ENCODE measurements around the gene OLIG3.

The OLIG3 gene

DNA sequence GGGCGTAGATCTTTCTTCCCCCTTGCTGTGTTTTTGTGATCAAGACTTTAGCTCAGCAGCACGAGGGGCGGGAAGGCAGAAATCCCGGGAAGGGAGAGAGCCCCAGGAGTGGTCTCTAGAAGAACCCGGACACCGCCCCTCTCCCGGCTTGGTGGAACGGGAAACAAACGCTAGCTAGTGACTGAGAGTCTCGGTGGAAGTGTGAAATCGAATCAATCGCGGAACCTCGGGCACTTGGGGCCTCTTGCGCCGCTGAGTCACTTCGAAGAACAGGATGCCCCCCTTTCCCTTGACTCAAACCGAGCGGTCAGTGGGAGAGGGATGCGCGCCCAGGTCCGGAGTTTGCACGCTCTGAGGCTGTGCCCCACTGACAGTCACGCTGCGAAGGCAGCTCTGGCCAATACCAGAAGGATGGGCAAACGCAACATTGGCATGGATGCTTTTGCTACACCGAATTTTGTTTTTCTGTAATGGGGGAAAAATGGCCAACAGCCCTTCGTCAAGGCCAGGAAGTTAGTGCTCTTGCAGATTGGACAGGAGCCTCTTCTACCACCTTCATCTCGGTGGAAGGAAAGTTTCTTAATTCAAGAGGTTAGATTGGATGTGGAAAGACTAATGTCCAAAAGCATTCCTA, 1.6 kb upstream of the OLIG3 start:
- DNase-seq = no peak

DNA sequence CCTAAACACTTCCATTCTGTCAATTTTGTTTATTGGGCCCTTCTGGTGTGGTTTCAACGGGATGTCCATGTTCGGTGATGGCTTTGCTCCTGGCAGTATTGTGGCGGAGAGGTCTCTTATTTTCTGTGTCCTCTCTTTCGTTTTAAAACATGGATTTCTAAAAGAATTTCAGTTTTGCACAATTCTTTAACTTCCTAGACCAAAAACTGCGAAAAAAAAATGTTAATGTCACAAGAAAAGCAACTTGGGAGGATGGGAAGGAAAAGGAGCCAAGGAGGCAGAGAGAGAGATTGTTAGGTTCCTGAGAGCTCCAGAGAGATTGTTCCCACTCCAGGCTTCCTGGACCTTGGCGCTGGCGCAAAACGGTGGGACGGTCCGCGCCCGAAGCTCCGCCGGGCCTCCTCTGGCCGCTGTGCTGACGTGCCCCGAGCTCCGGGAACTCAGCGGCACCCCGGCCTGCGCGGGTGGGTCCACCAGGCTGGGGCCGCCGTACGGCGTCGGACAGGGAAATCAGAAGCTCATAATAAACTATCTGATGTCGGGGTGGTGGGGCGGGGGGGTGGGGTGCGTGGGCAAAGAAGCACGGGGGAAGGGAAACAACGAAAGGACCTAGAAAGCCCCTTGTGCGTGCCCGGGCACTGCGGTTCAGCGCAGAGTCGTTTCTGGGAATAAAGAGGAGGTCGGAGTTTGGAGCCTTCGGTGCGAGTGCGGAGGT, 951 bp upstream of the OLIG3 start:
- no peak for DNase-seq

DNA sequence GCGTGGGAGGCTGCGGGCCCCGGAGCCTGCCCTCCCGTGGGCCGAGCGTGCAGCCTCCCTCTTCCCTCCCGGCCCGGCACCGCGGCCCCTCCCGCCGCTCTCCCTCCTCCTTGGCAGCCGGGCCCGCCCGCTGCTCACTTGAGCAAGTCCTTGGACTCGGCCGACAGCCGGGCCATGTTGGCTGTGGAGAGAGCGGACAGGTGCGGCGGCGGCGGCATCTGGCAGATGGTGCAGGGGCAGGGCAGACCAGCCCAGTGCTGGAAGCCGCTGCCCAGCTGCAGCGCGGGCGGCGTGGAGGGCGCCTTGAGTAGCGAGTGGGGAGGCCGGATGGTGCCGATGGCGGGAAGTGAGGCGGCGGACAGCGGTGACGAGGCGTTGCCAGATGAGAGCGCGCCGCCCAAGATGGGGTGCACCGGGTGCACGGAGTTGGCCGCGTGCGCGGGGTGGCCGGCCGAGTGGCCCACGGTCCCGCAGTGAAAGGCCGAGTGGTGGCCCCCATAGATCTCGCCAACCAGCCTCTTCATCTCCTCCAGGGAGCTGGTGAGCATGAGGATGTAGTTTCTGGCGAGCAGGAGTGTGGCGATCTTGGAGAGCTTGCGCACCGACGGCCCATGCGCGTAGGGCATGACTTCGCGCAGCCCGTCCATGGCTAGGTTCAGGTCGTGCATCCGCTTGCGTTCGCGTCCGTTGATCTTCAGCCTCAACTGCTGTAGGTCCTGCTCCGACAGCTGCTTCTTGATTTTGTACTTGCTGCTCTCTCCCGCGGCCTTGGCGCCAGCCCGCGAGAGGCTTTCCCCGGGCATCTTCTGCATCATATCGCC, 766 bp downstream of the OLIG3 start:
- DNase-seq = no peak

DNA sequence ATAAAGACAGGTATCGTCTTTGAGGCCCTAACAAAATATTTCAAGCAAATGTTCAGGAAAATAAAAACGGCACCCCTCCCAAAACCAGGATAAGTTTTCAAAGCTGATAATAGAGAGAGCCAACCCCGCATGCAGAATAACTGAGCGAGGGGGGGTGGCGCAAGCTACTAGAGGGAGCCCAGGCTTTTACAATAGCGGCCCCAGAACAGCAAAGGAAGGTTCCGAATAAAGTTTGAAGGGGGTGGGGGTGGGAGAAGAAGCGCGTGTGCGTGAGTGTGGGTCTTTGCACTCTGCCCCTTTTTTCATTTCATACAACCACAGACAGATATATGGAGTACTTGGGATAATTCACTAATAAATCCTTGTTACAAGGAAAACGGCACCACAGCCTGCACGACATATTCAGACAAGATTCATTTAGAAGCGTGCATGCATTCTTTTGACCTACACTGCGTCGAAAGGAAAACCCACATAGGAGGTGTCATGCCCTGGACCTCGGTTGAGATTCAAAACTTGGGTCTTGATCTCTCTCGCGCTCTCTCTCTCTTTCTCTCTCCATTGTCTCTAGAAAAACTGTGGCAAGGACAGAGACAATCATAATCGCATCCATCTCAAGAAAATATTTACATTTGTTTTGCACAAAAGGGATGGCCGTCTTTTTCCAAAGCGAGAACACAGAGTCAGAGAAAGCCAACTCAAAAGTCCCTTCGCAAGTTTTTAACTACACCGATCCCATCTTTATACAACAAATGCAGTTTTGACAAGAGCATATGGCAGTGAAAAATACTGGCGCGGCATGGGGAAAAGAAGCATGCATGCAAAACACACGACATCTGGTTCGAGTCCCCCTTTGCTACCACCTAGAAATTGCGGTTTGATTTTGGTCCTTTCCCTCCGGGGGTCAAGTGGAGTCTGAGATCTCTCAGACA, 1.6 kb downstream of the OLIG3 start:
- DNase-seq = no peak

DNA sequence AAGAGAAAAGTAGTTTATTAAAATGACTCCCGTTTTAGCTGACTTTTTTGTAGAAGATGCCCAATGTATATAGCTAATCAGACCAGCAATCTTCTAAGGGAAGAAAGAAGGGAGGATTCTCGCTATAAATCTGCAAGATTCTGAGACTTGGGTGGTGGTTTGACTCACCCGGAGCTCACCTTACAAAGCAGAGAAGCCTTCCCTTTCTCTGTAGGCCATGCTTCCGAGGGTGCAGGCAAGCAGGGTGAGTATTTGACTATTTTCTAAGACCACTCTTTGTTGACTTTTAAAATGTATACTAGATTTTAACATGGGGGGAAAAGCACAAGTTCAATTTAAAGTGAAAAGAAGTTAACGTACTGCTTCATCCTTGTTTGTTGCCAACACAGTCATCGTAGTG, 2.7 kb downstream of the OLIG3 start:
- no peak for DNase-seq

DNA sequence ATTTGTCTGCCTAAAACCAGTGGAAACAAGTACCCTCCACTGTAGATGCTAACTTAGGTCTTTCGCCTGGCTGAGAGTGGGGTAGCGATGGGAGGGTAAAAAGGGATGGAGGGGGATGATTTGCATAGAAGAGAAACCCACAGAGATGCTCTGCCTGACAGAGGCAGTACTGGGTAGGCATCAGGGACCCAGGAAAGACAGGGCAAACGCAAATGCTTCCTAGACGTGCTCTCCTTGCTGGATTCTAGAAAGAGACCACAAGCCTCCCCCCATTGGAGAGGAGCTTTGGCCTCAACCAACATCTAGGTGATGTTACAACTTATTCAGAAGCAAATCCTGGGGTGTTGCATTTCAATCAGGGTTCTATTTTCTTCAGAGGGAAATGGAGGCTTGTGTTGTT, 3.2 kb downstream of the OLIG3 start:
- DNase-seq = no peak

DNA sequence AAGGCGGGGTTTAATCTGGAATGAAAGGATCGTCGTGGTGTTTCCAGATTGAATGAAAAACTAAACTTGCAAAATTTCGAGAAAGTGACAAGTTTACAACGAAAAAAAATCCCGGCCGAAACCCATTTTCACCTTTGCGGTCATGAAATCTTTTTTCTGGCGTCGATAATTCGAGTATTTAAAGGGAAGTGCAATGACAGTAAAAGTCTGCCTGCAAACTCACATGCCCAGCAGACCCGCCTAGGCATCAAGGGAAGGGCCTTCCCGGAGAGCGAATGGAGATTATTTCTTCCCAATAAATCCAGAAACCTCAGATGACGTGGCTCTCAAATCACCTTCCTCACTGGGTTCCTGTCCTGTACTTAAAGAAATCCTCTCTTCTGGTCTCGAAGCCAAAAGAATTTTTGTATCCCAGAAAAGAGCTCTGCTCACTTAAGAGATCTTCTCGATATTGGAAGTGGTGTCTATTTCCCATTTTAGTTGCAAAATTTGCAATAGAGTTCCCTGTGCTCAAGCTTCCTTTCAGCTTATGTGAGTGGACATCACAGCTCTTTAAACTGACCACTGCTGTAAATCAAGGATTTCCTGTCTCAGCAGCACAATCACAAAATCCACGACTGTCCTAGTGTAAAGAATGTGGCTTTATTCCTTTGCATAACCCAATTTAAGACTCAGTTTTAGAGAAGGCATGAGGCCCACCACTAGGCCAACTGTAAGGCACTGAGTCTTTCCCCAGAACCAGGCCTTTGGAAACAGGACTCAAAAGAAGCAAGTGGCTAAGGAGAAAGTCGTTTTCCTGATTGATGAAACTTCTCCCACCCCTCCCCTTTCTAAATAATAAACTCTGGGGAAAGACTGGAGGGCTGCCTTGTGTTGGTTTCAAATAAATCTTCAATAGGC, 3.9 kb downstream of the OLIG3 start:
- no peak for DNase-seq

DNA sequence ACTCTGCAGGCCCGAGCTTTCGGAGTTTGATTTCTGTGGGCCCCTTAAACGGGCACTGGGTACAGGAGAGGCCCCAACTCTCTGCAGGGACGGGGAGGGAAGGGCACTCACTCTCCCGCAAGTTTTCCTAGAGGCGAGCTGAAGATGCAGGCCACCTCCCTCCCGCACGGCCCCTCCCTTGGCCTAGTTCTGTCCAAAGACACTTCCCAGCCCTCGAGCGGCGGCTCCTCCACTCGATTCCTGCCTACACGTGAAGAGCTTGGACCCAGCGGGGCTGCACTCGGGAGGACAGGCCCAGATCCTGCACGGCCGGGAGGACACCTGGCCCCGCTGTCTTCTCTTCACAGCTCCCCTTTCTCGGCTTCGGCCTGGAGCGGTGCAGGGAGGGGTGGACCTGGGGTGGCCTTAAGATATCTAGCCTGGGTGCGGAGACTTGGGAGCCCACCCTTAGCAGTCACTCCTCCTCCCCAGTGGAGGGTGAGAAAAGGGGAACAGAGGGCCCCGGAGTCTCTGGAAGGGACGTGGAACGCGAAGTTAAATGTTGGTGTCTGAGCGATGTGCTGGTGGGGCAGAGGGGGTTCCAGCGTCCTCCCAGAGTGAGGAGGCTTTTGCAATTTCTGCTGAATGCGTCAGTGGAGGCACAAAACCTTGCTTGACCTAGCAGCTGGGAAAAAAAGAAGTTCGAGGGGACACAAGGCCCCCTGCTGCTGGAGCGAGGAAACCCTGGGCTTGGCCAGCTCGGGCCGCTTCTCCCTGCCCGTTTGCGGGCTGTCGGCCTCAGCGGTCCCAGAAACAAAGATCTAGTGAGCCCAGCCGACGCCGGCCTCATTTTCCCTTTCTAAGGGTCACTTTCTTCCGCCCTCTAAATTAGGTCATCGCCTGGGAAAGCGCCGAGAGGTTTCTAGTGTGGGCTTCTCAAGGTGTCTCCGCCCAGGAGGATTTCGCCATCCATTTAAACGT, 4.9 kb downstream of the OLIG3 start:
- no peak for DNase-seq

DNA sequence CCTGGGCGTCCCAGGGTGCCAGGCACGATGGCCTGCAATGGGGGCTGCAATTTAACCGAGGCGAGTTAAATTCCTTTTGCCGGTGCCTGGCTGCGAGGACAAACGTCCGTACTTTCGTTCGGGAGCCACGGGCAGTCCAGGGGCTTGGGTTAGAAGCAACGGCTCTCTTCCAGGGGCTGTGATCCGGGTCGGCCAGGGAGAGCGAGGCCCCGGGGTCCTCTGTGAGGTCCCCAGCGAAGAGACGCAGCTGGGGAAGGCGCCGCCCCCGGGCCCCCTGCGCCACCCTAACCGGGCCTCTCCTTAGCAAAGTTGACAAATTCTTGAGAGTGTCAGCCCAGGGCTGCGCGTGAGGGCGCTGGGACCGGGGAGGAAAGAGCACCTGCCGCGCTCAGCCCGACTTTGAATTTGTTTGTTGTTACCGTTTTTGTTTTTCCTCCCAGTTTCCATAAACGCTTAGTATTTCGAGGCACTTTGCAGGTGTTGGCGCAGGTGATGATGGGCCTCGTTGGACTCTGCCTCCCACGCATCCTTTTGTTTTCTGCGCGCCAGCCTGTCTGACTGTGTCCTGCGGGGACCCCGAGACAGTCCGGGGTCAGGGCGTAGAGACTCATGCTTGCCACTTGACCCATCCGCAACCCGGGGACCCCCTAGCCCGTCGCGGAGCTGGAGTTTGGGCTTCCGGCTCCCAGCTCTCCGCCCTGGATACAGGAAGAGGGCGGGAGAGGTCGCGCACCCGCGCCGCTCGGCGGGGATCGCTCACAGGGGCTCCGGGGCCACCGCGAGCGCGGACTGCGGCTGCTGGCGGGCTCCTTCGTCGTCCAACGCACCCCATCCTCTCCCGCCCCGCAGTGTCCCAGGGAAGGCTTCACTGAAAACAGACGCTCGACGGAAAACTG, 5.8 kb downstream of the OLIG3 start:
- DNase-seq = no peak

DNA sequence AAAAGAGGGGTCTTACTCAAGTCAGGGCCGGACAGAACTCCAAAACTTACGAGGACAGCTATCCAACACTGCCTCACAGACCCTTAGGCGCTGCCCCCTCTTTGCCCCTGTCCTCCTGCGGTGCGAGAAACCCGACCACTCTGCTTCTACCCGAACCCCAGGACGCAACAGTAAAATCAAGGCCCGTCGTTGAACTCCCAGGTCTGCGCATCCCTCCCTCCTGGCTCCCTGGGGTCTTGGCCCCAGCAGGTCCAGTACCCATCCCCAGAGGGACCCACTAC, 6.4 kb downstream of the OLIG3 start:
- no peak for DNase-seq

DNA sequence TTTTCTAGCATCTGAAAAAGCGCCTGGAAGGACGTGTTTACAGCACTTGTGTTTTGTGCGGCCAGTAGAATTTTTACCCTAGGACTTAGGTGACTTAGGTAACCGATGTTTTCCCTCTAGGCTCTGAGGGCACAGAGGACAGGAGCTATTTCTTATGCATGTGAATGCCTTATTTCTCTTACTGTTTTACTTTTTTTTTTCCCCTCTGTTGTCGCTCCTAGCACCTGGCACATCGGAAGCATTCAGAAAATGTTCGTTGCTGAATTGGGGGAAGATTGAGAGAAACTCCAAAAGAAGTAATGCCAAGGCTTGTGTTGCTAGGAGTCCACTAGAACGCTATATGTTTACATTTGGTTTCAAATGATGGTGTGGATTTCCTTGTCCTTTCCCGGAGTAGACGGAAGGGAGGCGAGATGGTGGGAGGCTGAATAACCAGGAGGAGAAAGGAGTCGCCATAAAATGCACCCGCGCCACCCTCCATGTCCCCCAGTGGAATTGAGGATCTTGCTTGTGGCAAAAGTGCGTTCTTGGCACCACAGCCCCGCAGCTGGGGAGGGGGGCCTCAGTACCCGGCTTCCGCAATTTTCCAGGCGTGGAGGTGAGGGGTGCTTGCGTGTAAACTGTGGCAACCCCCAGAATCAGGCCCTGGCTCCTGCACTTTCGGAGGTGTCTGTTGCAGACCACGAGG, 6.9 kb downstream of the OLIG3 start:
- no peak for DNase-seq

DNA sequence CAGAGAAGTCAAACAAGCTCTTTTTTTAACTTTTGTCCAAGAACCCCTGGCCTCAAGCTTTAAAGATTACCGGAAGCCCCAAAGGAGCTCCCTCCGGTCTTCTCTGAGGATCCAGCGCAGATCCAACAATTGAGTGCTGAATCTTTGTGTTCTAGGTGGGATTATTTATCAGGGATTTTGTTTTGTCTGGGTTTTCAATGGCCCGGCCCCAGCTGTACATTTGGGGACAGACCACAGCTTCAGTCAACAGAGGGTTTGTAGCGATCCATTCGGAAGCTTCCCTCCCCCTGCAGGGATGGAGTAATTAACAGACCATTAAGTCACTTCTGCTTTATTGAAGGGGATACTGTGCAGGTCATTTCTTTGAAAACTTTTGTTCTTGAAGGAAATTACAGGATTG, 7.8 kb downstream of the OLIG3 start:
- no peak for DNase-seq

DNA sequence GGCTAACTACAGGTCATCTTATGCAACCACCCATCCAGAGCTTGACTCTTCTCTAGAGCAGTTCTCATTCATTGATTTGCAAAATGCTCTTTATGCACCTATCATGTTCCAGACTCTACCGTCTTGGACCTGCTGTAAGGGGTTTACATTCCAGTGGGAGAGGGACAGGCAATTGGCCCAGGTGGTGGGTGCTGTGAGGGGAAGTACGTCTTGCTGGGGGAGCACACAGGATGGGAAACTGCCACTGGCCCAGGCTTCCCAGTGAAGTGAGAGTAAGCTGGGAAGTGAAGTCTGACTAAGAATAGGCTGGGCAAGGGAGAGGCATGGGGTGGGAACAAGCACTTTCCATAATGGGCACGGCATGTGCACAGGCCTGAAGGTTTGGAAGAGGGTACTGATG, 13.8 kb downstream of the OLIG3 start:
- no peak for DNase-seq

DNA sequence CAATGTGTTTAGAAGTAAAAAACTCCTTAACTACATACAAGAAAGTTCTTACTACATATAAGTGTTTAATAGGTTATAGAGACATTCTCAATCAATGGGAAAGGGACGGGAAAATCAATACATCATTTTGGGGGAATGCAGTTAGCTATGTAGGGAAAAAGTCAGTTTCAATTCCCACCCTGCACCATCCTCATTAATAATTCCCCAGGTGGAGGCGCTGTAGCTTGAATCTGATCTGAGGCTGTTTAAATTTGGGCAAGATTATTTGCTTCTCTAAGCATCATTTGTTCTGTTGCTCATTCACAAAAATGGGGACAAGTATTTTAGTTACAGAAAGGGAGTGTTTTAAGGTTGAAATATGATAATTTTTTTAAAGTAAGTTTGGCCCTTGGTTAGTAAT, 19.1 kb downstream of the OLIG3 start:
- no peak for DNase-seq

DNA sequence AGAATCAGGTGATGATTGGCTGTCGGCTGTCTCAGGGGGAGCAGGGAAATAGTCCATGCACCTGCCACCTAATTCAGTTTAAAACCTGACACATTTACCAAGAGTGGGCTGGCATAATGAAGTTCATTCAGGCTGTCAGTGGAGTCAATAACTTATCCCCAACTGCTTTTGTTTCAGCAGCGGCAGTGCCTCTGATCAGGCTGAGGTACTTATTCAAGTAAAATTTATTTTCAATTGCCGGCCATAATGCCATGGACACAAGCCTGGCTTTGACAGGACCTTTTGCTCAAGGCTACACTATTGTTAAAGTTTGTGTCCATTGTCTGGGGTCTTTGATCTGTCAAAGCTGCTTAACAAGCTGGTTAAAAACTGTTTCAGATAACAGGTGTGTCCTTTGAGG, 20.6 kb downstream of the OLIG3 start:
- DNase-seq = no peak

DNA sequence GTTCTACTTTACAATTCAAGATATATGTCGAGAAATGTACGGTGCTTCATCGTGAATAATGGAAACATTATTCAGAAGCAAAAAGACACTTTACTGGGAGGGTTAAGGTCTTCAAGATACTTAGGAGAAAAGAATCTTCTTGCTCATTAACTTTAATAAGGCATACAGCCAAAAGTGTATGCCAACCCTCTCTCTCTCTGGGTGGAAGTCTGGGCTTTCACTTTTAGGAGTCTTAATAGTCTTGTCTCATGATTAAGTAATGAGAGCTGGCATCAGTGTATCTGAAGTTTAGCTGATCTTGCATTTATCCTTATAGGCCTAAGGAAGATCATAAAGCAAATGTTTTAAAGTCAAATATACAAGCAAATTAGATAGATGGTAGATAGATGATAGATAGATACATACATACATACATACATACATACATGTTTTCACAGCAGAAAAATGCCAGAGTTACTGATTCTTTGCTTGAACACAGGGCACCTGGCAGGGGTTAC, 21.5 kb downstream of the OLIG3 start:
- DNase-seq = no peak

DNA sequence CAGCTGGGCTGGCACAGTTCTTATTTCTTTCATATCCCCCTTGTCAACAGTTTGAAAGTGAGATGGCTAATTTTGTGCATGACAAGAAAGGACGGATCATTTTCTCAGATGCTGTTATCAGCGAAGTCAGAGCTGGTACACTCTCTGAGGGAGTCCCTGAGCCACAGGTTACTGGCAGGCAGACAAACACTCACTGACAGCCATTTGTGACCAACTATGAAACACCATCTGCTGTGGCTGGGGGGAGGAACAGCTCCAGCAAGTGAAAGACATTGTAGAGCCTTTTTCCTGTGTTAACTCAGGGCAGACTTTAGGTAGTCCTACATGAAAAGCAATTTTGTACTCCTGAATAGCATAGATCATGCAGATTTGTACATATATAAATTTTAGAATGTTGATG, 22.2 kb downstream of the OLIG3 start:
- no peak for DNase-seq

DNA sequence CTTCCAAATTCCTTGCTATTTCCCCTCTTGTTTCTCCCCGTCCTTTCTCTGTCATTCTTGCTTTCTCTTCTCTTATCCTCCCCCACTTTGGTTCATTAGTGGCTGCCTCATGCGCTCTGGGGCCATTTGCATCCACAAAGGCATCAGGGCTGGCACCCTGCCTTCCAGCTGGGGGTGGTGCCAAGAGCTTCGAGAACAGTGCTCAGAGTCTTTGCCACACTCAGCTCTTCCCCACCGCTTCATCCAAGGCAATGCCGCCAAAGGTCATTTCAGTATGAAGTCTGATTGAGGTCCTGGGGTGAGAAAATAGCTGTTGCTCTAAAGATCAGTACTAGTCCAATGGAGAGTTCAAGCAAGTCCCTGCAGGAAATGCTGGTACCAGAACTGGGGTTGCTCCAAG, 22.7 kb downstream of the OLIG3 start:
- no peak for DNase-seq

DNA sequence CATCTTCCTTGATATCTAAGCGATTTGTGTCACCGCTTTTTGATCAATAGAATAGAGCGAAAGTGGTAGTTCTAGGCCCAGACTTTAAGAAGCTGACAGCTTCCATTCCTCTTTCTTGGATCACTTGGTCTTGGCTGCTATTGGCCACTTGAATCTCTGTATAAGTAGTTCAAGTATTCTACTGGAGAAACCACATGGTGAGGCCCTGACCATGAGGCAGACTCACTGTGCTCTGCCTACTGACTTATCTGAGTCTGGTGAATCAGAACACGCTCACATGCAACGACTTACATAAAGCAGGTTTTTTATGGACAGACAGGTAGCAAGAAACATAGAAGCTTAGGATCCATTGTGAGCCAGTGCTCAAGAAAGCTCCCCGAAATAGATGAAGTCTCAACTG, 27.0 kb downstream of the OLIG3 start:
- DNase-seq = no peak

All from NCI-H226 (cell line).